Colonic mucosa (tissue), 4 donors: ENCODE data around the gene ZNF747. TPM values are rescaled to one million over a fixed set of nuclear protein-coding genes. Genes with fewer than 3 reads are reported as not detected.
A peak's percentile ranks its signal among the peaks of the same experiment; 100 is the strongest.
"Not testable (repeated sequence)": the region's sequence is repeated elsewhere in the genome, so short reads cannot be mapped to it uniquely, and the experiment has no call there.

Experiments used
- DNase-seq: peaks from one replicate; pipeline ENCODE4 v3.0.0-alpha.2; 2020
- H3K27ac ChIP-seq: fragments of 200-600 bp; one replicate; pipeline ENCODE4 v1.8.0; 2021
- H3K27me3 ChIP-seq: fragments of 200-600 bp; one replicate; pipeline ENCODE4 v1.8.0; 2021
- H3K36me3 ChIP-seq: fragments of 200-600 bp; one replicate; pipeline ENCODE4 v1.8.0; 2021
- H3K4me1 ChIP-seq: fragments of 200-600 bp; one replicate; pipeline ENCODE4 v1.8.0; 2021; ENCODE audit warnings: mild to moderate bottlenecking
- H3K4me3 ChIP-seq: fragments of 200-600 bp; one replicate; pipeline ENCODE4 v1.8.0; 2021
- H3K9ac ChIP-seq, 2 donors: one replicate each; pipeline ENCODE4 v1.7.0; 2013; ENCODE audit warnings: control low read depth in 2 of 2, low read depth in 2 of 2, low read length in 2 of 2
- H3K9me3 ChIP-seq: fragments of 200-600 bp; one replicate; pipeline ENCODE4 v1.8.0; 2021
- CTCF ChIP-seq: fragments of 200-600 bp; IDR thresholded peaks from one replicate; pipeline ENCODE4 v1.8.0; 2022; ENCODE audit warnings: antibody characterized with exemption, mild to moderate bottlenecking
- intact Hi-C: fragments of 100-400 bp; cut with DNase I; formaldehyde crosslinking; loops from one replicate; pipeline ENCODE4 v1.14.1; 2022
- total RNA-seq, 2 donors: library from RNA; stranded (reverse); fragmentation: NEBNext Ultra II Directional in 1 of 2; extraction: Animal tissue kit (Norgen Biotek cat#: 25700) in 1 of 2; gene quantifications; one replicate each; pipeline ENCODE4 v1.2.1, GENCODE V29; 2021
- donor health status: healthy.
- donor health status: DM: no; HTN: no; CAD: no.
- donor health status: DM: no; HTN: no; CAD: no.

The ZNF747 gene
- total RNA-seq, 2 donors from 2014 or later, result 8.7 to 11.9 TPM

GRCh38 chr16:30539000-30539964, 4.6 kb upstream of the ZNF747 start:
- DNase-seq, result no peak
- peaks cover 6% of the 10 kb centered on the region for H3K4me1 ChIP-seq
- no peaks in the 10 kb centered on the region for H3K27me3 ChIP-seq
- no peaks in the 10 kb centered on the region for H3K9me3 ChIP-seq
- H3K4me3 ChIP-seq, result no peak overlapping the region
- intact Hi-C loops, result no loop called here
- TF ChIP-seq CTCF, result no peak
- H3K9ac ChIP-seq, result peak overlapping the region in 1 of 2 donors; percentile 16
- no peaks in the 10 kb centered on the region for H3K36me3 ChIP-seq
- peak overlapping the region; percentile 17 for H3K27ac ChIP-seq

GRCh38 chr16:30536391-30537024, 1.9 kb upstream of the ZNF747 start:
- H3K4me1 ChIP-seq, intact Hi-C loops, H3K36me3 ChIP-seq, H3K9me3 ChIP-seq, H3K27ac ChIP-seq, DNase-seq, H3K9ac ChIP-seq, H3K4me3 ChIP-seq, H3K27me3 ChIP-seq: not testable (repeated sequence)

GRCh38 chr16:30535777-30536190, 1.1 kb upstream of the ZNF747 start:
- peaks cover 2% of the 10 kb centered on the region for H3K4me1 ChIP-seq
- peak overlapping the region; percentile 61 for H3K4me3 ChIP-seq
- peak; percentile 54 for TF ChIP-seq CTCF
- H3K36me3 ChIP-seq, result no peaks in the 10 kb centered on the region
- peak overlapping the region; percentile 76 to 90 for H3K9ac ChIP-seq
- DNase-seq, result peak; percentile 78
- intact Hi-C loops, result no loop called here
- H3K9me3 ChIP-seq, result no peaks in the 10 kb centered on the region
- H3K27ac ChIP-seq, result peak overlapping the region; percentile 93
- no peaks in the 10 kb centered on the region for H3K27me3 ChIP-seq

- intact Hi-C loops, result no loop called here
- no peak for TF ChIP-seq CTCF
These were observed 583 bp upstream of the ZNF747 start for GRCh38 chr16:30535106-30535776.

GRCh38 chr16:30533748-30534367, 800 bp downstream of the ZNF747 start:
- H3K9ac ChIP-seq, result peak overlapping the region; percentile 90 to 97
- H3K27ac ChIP-seq, result peak overlapping the region; percentile 93
- peak; percentile 38 for DNase-seq
- H3K36me3 ChIP-seq, result no peaks in the 10 kb centered on the region
- H3K4me1 ChIP-seq, result no peaks in the 10 kb centered on the region
- peak overlapping the region; percentile 61 for H3K4me3 ChIP-seq
- H3K27me3 ChIP-seq, result no peaks in the 10 kb centered on the region
- H3K9me3 ChIP-seq, result no peaks in the 10 kb centered on the region
- intact Hi-C loops, result no loop called here
- TF ChIP-seq CTCF, result no peak

More at GRCh38 chr16:30535106-30535776, 583 bp upstream of the ZNF747 start:
- H3K9ac ChIP-seq, result peak overlapping the region; percentile 90 to 97
- no peaks in the 10 kb centered on the region for H3K36me3 ChIP-seq
- no peaks in the 10 kb centered on the region for H3K27me3 ChIP-seq
- no peak for DNase-seq
- no peaks in the 10 kb centered on the region for H3K4me1 ChIP-seq
- peak overlapping the region; percentile 93 for H3K27ac ChIP-seq
- H3K9me3 ChIP-seq, result no peaks in the 10 kb centered on the region
- H3K4me3 ChIP-seq, result peak overlapping the region; percentile 61
